GM12891 (cell line): ENCODE data around the gene ACAN.
A peak's percentile ranks its signal among the peaks of the same experiment; 100 is the strongest.

Experiments
- DNase-seq: peaks from one replicate; pipeline ENCODE4 v3.0.0; 2011; ENCODE audit warnings: low spot score; ENCODE audit not compliant: insufficient read length
- FAIRE-seq: peaks from 2 replicates; lab custom pipeline; 2011; peaks lifted over from hg19 to GRCh38; lab: Jason Lieb, UNC
- PAX5 ChIP-seq: IDR thresholded peaks from 2 replicates; pipeline ENCODE4 v1.6.1; 2011; ENCODE audit warnings: low read length, moderate library complexity, mild to moderate bottlenecking; ENCODE audit not compliant: insufficient read depth, severe bottlenecking
- POLR2A ChIP-seq: IDR thresholded peaks from 2 replicates; pipeline ENCODE4 v1.6.1; 2011; ENCODE audit warnings: low read depth, low read length, control low read depth
- POLR2AphosphoS5 ChIP-seq: IDR thresholded peaks from 2 replicates; pipeline ENCODE4 v1.6.1; 2011; ENCODE audit warnings: low read depth, low read length, control low read depth
- POU2F2 ChIP-seq: IDR thresholded peaks from 2 replicates; pipeline ENCODE4 v1.6.1; 2011; ENCODE audit warnings: low read depth, mild to moderate bottlenecking, control low read depth, low read length, moderate library complexity
- SPI1 ChIP-seq: IDR thresholded peaks from 2 replicates; pipeline ENCODE4 v1.6.1; 2011; ENCODE audit warnings: low read depth, low read length, control low read depth
- TAF1 ChIP-seq: IDR thresholded peaks from 2 replicates; pipeline ENCODE4 v1.6.1; 2011; ENCODE audit warnings: low read depth, low read length, control low read depth

ACAN gene

GRCh38 chr15:88880944-88881740 lies 77.9 kb downstream of the ACAN start:
- no peak for FAIRE-seq
- no peak for DNase-seq
- TF ChIP-seq PAX5 (no peak), SPI1 (no peak), TAF1 (no peak), POLR2A (no peak), POLR2AphosphoS5 (no peak), POU2F2 (no peak)

GRCh38 chr15:88881775-88882174 lies 78.5 kb downstream of the ACAN start:
- no peak for TF ChIP-seq POU2F2
- TF ChIP-seq TAF1: no peak
- TF ChIP-seq POLR2A: no peak
- no peak for TF ChIP-seq PAX5
- TF ChIP-seq SPI1: no peak
- no peak for TF ChIP-seq POLR2AphosphoS5
- FAIRE-seq: no peak
- DNase-seq: no peak

- FAIRE-seq (no peak), DNase-seq (no peak)
- no peak for TF ChIP-seq SPI1
- no peak for TF ChIP-seq POLR2AphosphoS5
- no peak for TF ChIP-seq TAF1
- TF ChIP-seq POLR2A: no peak
- TF ChIP-seq POU2F2: no peak
- no peak for TF ChIP-seq PAX5
Observed at GRCh38 chr15:88882785-88883184, 79.5 kb downstream of the ACAN start.

- no peak for TF ChIP-seq POU2F2
- no peak for TF ChIP-seq POLR2AphosphoS5
- TF ChIP-seq POLR2A: no peak
- no peak for TF ChIP-seq TAF1
- no peak for TF ChIP-seq SPI1
- TF ChIP-seq PAX5: no peak
- FAIRE-seq: no peak
- no peak for DNase-seq
Observed at GRCh38 chr15:88887068-88887580, 83.9 kb downstream of the ACAN start.

GRCh38 chr15:88888719-88889118 lies 85.5 kb downstream of the ACAN start:
- FAIRE-seq (no peak), DNase-seq (no peak)
- TF ChIP-seq TAF1: no peak
- TF ChIP-seq POLR2A: no peak
- no peak for TF ChIP-seq SPI1
- no peak for TF ChIP-seq POLR2AphosphoS5
- TF ChIP-seq PAX5: no peak
- TF ChIP-seq POU2F2: no peak

- DNase-seq (no peak), FAIRE-seq (no peak)
- no peak for TF ChIP-seq POLR2AphosphoS5
- TF ChIP-seq TAF1: no peak
- no peak for TF ChIP-seq PAX5
- TF ChIP-seq POLR2A: no peak
- no peak for TF ChIP-seq POU2F2
- no peak for TF ChIP-seq SPI1
Observed at GRCh38 chr15:88890495-88890894, 87.3 kb downstream of the ACAN start.

GRCh38 chr15:88891540-88892254 lies 88.5 kb downstream of the ACAN start:
- DNase-seq (no peak), FAIRE-seq (no peak)
- TF ChIP-seq TAF1: no peak
- TF ChIP-seq PAX5: no peak
- no peak for TF ChIP-seq POLR2AphosphoS5
- TF ChIP-seq SPI1: no peak
- no peak for TF ChIP-seq POU2F2
- no peak for TF ChIP-seq POLR2A

- TF ChIP-seq TAF1 (no peak), PAX5 (no peak), SPI1 (no peak), POLR2AphosphoS5 (no peak), POLR2A (no peak), POU2F2 (no peak)
- FAIRE-seq (peak; percentile 74), DNase-seq (peak; percentile 70)
Observed at GRCh38 chr15:88894348-88894818, 91.1 kb downstream of the ACAN start.
